Loucy (cell line): ENCODE data around the gene BBS4.
A peak's percentile ranks its signal among the peaks of the same experiment; 100 is the strongest.

Source experiments
- H2AFZ ChIP-seq: fragments of 200-600 bp; sonication (generic); 2 replicates; pipeline ENCODE4 v1.6.0; 2016; ENCODE audit warnings: antibody characterized with exemption, mild to moderate bottlenecking, low read length, moderate library complexity
- H3F3A ChIP-seq: fragments of 200-600 bp; 2 replicates; pipeline ENCODE4 v1.6.0; 2016; ENCODE audit warnings: antibody characterized with exemption, low read depth, mild to moderate bottlenecking
- H3K27me3 ChIP-seq: fragments of 200-600 bp; sonication (generic); 2 replicates; pipeline ENCODE4 v1.6.1; 2014; ENCODE audit warnings: low read length, mild to moderate bottlenecking; ENCODE audit not compliant: insufficient read depth, poor library complexity, severe bottlenecking
- H3K36me3 ChIP-seq: fragments of 200-600 bp; sonication (generic); 2 replicates; pipeline ENCODE4 v1.6.1; 2016; ENCODE audit warnings: low read length; ENCODE audit not compliant: insufficient read depth
- H3K4me1 ChIP-seq: fragments of 200-600 bp; sonication (generic); 2 replicates; pipeline ENCODE4 v1.5.1; 2014; ENCODE audit warnings: low read length, mild to moderate bottlenecking; ENCODE audit not compliant: insufficient read depth, poor library complexity, severe bottlenecking
- H3K4me2 ChIP-seq: fragments of 200-600 bp; sonication (generic); 2 replicates; pipeline ENCODE4 v1.6.0; 2014; ENCODE audit warnings: antibody characterized with exemption, low read length, low read depth, mild to moderate bottlenecking; ENCODE audit not compliant: poor library complexity, severe bottlenecking
- H3K4me3 ChIP-seq: fragments of 200-600 bp; sonication (generic); 2 replicates; pipeline ENCODE4 v1.5.1; 2014; ENCODE audit warnings: low read length, mild to moderate bottlenecking, mixed read lengths; ENCODE audit not compliant: poor library complexity, severe bottlenecking
- H3K79me2 ChIP-seq: fragments of 200-600 bp; sonication (generic); 2 replicates; pipeline ENCODE4 v1.6.1; 2014; ENCODE audit warnings: low read length; ENCODE audit not compliant: insufficient read depth
- H3K9ac ChIP-seq: fragments of 200-600 bp; sonication (generic); 2 replicates; pipeline ENCODE4 v1.6.0; 2014; ENCODE audit warnings: mild to moderate bottlenecking, low read depth, low read length, moderate library complexity; ENCODE audit not compliant: poor library complexity, severe bottlenecking
- H3K9me2 ChIP-seq: fragments of 200-600 bp; sonication (generic); replicated peaks from 2 replicates; pipeline ENCODE4 v1.6.1; 2016; ENCODE audit warnings: low read depth, low read length, mixed read lengths
- H3K9me3 ChIP-seq: fragments of 200-600 bp; sonication (generic); 2 replicates; pipeline ENCODE4 v1.6.1; 2014; ENCODE audit warnings: mild to moderate bottlenecking, antibody characterized with exemption, low read length, low read depth; ENCODE audit not compliant: insufficient read depth
- H4K20me1 ChIP-seq: fragments of 200-600 bp; sonication (generic); 2 replicates; pipeline ENCODE4 v1.6.0; 2014; ENCODE audit warnings: antibody characterized with exemption, low read length, mild to moderate bottlenecking; ENCODE audit not compliant: insufficient read depth, poor library complexity, severe bottlenecking
- EZH2phosphoT487 ChIP-seq: fragments of 200-600 bp; IDR thresholded peaks from 2 replicates; pipeline ENCODE4 v1.6.1; 2018; ENCODE audit warnings: antibody characterized with exemption, mild to moderate bottlenecking, moderate library complexity, borderline replicate concordance
- TF ChIP-seq, protein P1 (sequence below): fragments of 200-600 bp; sonication (generic); conservative IDR thresholded peaks from 2 replicates; pipeline ENCODE4 v1.5.1; 2014; ENCODE audit warnings: mild to moderate bottlenecking, antibody characterized with exemption, low read length

The BBS4 gene

DNA sequence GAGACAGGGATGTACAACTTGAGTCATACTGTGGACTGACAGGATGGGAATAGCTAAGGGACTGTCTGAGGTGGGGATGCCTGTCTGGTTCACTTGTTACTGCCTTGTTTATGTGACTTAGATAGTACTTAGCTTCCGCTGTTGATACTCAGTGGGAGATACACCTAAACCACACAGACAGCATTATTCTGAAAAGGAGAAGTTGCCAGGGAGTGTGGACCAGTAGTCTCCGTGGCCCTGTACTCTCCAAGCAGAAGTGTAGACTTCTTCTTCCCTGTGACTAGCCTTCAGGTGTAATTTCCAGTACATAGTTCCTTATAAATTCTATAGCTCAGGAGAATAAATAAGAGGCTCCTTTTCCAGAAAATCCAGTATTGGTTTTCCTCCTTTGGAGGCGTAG, 5.1 kb upstream of the BBS4 start:
- H3K9me3 ChIP-seq = no peaks in the 10 kb centered on the region
- TF ChIP-seq, protein P1, sequence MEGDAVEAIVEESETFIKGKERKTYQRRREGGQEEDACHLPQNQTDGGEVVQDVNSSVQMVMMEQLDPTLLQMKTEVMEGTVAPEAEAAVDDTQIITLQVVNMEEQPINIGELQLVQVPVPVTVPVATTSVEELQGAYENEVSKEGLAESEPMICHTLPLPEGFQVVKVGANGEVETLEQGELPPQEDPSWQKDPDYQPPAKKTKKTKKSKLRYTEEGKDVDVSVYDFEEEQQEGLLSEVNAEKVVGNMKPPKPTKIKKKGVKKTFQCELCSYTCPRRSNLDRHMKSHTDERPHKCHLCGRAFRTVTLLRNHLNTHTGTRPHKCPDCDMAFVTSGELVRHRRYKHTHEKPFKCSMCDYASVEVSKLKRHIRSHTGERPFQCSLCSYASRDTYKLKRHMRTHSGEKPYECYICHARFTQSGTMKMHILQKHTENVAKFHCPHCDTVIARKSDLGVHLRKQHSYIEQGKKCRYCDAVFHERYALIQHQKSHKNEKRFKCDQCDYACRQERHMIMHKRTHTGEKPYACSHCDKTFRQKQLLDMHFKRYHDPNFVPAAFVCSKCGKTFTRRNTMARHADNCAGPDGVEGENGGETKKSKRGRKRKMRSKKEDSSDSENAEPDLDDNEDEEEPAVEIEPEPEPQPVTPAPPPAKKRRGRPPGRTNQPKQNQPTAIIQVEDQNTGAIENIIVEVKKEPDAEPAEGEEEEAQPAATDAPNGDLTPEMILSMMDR = no peak
- no peak for TF ChIP-seq EZH2phosphoT487
- H4K20me1 ChIP-seq = no peaks in the 10 kb centered on the region
- H3K4me3 ChIP-seq = no peak overlapping the region
- H3K27me3 ChIP-seq = peaks cover 6% of the 10 kb centered on the region
- H3K4me1 ChIP-seq = peaks cover 8% of the 10 kb centered on the region
- H3K4me2 ChIP-seq = no peak overlapping the region
- H3K9me2 ChIP-seq = no peaks in the 10 kb centered on the region
- H3K79me2 ChIP-seq = no peaks in the 10 kb centered on the region
- no peaks in the 10 kb centered on the region for H3K36me3 ChIP-seq
- H3K9ac ChIP-seq = no peak overlapping the region
- no peak overlapping the region for H2AFZ ChIP-seq
- no peaks in the 10 kb centered on the region for H3F3A ChIP-seq

DNA sequence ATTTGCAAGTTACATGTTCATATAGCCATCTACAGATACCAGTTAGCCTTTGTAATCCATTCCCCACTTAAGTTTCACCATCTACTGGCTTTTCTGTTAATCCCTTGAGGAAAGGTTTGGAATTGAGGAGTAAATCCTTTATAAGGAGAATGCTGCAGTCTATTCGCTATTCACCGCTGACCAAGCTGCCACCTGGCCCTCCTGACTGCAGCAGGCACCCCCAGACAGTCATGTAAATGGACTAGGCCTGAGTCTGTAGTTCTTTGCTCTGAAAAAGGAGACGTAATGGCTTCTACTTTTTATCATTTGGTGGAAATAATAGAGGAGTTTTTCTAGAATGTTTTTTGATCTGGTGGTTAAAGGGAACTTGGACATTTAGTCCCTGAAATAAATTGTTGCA, 3.2 kb upstream of the BBS4 start:
- no peaks in the 10 kb centered on the region for H3K9me2 ChIP-seq
- H3K4me3 ChIP-seq = no peak overlapping the region
- H3K27me3 ChIP-seq = peaks cover 6% of the 10 kb centered on the region
- H3K79me2 ChIP-seq = no peaks in the 10 kb centered on the region
- H3K9ac ChIP-seq = no peak overlapping the region
- TF ChIP-seq, protein P1 = no peak
- TF ChIP-seq EZH2phosphoT487 = no peak
- H3K9me3 ChIP-seq = no peaks in the 10 kb centered on the region
- peaks cover 14% of the 10 kb centered on the region for H3K4me1 ChIP-seq
- H3K36me3 ChIP-seq = no peaks in the 10 kb centered on the region
- no peaks in the 10 kb centered on the region for H4K20me1 ChIP-seq
- no peaks in the 10 kb centered on the region for H3F3A ChIP-seq
- H3K4me2 ChIP-seq = no peak overlapping the region
- no peak overlapping the region for H2AFZ ChIP-seq

DNA sequence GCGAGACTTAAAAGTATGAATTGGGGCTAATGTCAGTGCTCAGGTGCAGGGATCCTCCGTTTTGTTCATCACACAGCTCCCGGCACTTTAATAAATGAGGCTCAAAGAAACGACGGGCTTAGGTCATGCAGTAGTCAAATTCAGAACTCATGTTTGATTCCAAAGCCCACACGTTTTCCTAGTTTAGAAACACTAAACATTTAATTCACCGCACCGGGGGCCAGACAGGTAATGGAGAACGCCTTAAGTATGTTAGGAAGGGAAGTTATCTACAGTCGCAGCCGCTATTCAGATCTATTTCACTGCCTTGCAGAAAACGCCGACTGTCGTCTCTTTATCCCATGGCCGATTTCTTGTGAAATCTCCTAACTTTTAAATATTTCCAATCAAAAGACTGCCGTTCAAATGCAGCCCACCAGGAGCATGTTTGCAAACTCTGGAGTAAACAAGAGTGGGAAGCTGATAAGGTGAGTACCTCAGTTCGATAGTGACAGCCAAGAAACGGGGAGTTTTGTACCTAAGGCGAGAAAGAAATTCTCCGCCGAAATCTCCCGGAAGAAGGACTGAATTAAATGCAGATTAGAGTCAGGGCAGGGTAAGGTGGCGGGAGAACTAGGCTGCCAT, 594 bp upstream of the BBS4 start:
- Histone ChIP-seq H3K9me2 (no peaks in the 10 kb centered on the region), H3F3A (no peaks in the 10 kb centered on the region; the same call in 1 of the 2 replicates), H3K27me3 (no peaks in the 10 kb centered on the region), H4K20me1 (no peaks in the 10 kb centered on the region), H3K36me3 (no peaks in the 10 kb centered on the region), H3K9me3 (no peaks in the 10 kb centered on the region), H3K4me1 (peaks cover 14% of the 10 kb centered on the region), H2AFZ (peak overlapping the region; percentile 98), H3K4me2 (peak overlapping the region; percentile 77), H3K9ac (peak overlapping the region; percentile 77), H3K79me2 (no peaks in the 10 kb centered on the region), H3K4me3 (peak overlapping the region; percentile 90)
- TF ChIP-seq, protein P1 = no peak
